Hematopoietic multipotent progenitor cell treated with erythropoietin and hydrocortisone succinate and interleukin-3 and kit ligand, for 15 days (in vitro differentiated cells): ENCODE results near the gene SERGEF.

ENCODE experiments used
- DNase-seq: peaks from one replicate; pipeline ENCODE4 v3.0.0-alpha.2; 2015; ENCODE audit warnings: low spot score

SERGEF gene

GRCh38 chr11:17859552-17859951 lies 153.3 kb downstream of the SERGEF start:
- DNase-seq, result no peak

GRCh38 chr11:17855531-17856290 lies 157.1 kb downstream of the SERGEF start:
- DNase-seq, result no peak

GRCh38 chr11:17853280-17853679 lies 159.6 kb downstream of the SERGEF start:
- DNase-seq, result no peak

- DNase-seq, result no peak
Measured at GRCh38 chr11:17852246-17852645, 160.6 kb downstream of the SERGEF start.

GRCh38 chr11:17851697-17852096 lies 161.2 kb downstream of the SERGEF start:
- DNase-seq, result no peak

- DNase-seq, result no peak
Measured at GRCh38 chr11:17850336-17850735, 162.5 kb downstream of the SERGEF start.

GRCh38 chr11:17848715-17849114 lies 164.1 kb downstream of the SERGEF start:
- DNase-seq, result peak; percentile 19

GRCh38 chr11:17846852-17847453 lies 165.9 kb downstream of the SERGEF start:
- no peak for DNase-seq

GRCh38 chr11:17845431-17845881 lies 167.4 kb downstream of the SERGEF start:
- no peak for DNase-seq

GRCh38 chr11:17840101-17840548 lies 172.7 kb downstream of the SERGEF start:
- DNase-seq, result no peak

- no peak for DNase-seq
Measured at GRCh38 chr11:17839450-17839849, 173.4 kb downstream of the SERGEF start.

- no peak for DNase-seq
Measured at GRCh38 chr11:17838102-17838501, 174.7 kb downstream of the SERGEF start.

GRCh38 chr11:17831883-17832282 lies 181.0 kb downstream of the SERGEF start:
- no peak for DNase-seq

GRCh38 chr11:17831228-17831627 lies 181.6 kb downstream of the SERGEF start:
- DNase-seq, result no peak

GRCh38 chr11:17828311-17828751 lies 184.5 kb downstream of the SERGEF start:
- DNase-seq, result no peak

- no peak for DNase-seq
Measured at GRCh38 chr11:17827006-17827405, 185.8 kb downstream of the SERGEF start.

- DNase-seq, result no peak
Measured at GRCh38 chr11:17822401-17822781, 190.5 kb downstream of the SERGEF start.

GRCh38 chr11:17821648-17822400 lies 191.0 kb downstream of the SERGEF start:
- DNase-seq, result no peak

GRCh38 chr11:17816232-17816931 lies 196.5 kb downstream of the SERGEF start:
- no peak for DNase-seq

- no peak for DNase-seq
Measured at GRCh38 chr11:17814546-17814945, 198.3 kb downstream of the SERGEF start.

GRCh38 chr11:17813391-17814059 lies 199.3 kb downstream of the SERGEF start:
- DNase-seq, result no peak

- DNase-seq, result no peak
Measured at GRCh38 chr11:17812865-17813187, 200.0 kb downstream of the SERGEF start.
